Peyer's patch (tissue), 4 donors: ENCODE data around the gene CELF6. TPM values are rescaled to one million over a fixed set of nuclear protein-coding genes. Genes with fewer than 3 reads are reported as not detected.

ENCODE experiments used
- DNase-seq, 3 donors: peaks; one replicate each; pipeline ENCODE4 v3.0.0-alpha.2; 2017 to 2019
- H3K27ac ChIP-seq, 4 donors: fragments of 200-600 bp; sonication (generic); one replicate each; pipeline ENCODE4 v1.5.1; 2016 to 2019
- H3K27me3 ChIP-seq, 2 donors: fragments of 200-600 bp; sonication (generic); one replicate each; pipeline ENCODE4 v1.5.1; 2019
- H3K36me3 ChIP-seq, 3 donors: fragments of 200-600 bp; sonication (generic); one replicate each; pipeline ENCODE4 v1.5.1; 2016 to 2019
- H3K4me1 ChIP-seq, 4 donors: fragments of 200-600 bp; sonication (generic); one replicate each; pipeline ENCODE4 v1.5.1; 2016 to 2019
- H3K4me3 ChIP-seq, 4 donors: fragments of 200-600 bp; sonication (generic); 1 replicate in 3 of 4; 2 replicates in 1 of 4; pipeline ENCODE4 v1.5.1; 2016 to 2019; ENCODE audit warnings: mild to moderate bottlenecking in 1 of 4
- H3K9me3 ChIP-seq, 4 donors: fragments of 200-600 bp; sonication (generic); one replicate each; pipeline ENCODE4 v1.5.1; 2016 to 2019; ENCODE audit warnings: mild to moderate bottlenecking in 1 of 4
- POLR2A ChIP-seq, 2 donors: fragments of 450-650 bp; IDR thresholded peaks; one replicate each; pipeline ENCODE4 v1.5.1; 2017; ENCODE audit warnings: antibody characterized with exemption in 2 of 2, mild to moderate bottlenecking in 2 of 2, moderate library complexity in 2 of 2
- total RNA-seq, 4 donors: library from RNA; depleted of rRNA; stranded (reverse); fragments of >200 nt; gene quantifications; one replicate each; pipeline ENCODE4 v1.1.0, GENCODE V29; 2016
- TF ChIP-seq, protein P1 (sequence below), 6 experiments: fragments of 450-650 bp in 4 of 6; fragments of 200-600 bp in 2 of 6; sonication (generic) in 1 of 6; IDR thresholded peaks; one replicate each; pipeline ENCODE4 v1.5.1; 2017 to 2019; ENCODE audit warnings: antibody characterized with exemption in 6 of 6, mild to moderate bottlenecking in 3 of 6, moderate library complexity in 1 of 6

Gene CELF6
- total RNA-seq, 4 donors from 2014 or later = 1.8 to 3.7 (median 3.6) TPM; not detected in 1

DNA sequence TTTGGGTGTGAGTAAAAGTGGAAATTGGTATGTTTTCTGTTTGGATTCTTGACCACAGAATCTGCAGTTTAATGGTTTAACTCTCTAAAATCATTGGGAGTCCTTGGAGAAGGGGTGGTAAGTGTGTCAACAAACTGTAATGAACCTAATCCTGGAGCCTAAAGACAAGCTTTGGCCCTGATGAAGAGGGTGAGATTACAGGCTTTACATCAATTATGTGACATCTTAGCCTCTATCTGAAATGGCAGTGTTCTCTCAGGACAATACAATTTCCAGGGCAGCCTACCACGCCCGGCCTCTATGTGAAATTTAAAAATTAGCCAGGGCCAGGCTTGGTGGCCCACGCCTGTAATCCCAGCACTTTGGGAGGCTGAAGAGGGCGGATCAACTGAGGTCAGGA is 84.7 kb downstream of the CELF6 start:
- DNase-seq = no peak
- H3K9me3 ChIP-seq = no peaks in the 10 kb centered on the region
- TF ChIP-seq, protein P1, sequence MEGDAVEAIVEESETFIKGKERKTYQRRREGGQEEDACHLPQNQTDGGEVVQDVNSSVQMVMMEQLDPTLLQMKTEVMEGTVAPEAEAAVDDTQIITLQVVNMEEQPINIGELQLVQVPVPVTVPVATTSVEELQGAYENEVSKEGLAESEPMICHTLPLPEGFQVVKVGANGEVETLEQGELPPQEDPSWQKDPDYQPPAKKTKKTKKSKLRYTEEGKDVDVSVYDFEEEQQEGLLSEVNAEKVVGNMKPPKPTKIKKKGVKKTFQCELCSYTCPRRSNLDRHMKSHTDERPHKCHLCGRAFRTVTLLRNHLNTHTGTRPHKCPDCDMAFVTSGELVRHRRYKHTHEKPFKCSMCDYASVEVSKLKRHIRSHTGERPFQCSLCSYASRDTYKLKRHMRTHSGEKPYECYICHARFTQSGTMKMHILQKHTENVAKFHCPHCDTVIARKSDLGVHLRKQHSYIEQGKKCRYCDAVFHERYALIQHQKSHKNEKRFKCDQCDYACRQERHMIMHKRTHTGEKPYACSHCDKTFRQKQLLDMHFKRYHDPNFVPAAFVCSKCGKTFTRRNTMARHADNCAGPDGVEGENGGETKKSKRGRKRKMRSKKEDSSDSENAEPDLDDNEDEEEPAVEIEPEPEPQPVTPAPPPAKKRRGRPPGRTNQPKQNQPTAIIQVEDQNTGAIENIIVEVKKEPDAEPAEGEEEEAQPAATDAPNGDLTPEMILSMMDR (IDR thresholded peaks at IDR 0.05) = no peak
- TF ChIP-seq POLR2A (IDR thresholded peaks at IDR 0.05) = no peak
- no peaks in the 10 kb centered on the region for H3K36me3 ChIP-seq
- peaks cover 0 to 27% (median 0%) of the 10 kb centered on the region in 4 donors for H3K4me1 ChIP-seq
- no peaks in the 10 kb centered on the region for H3K27me3 ChIP-seq
- H3K27ac ChIP-seq = no peak overlapping the region
- H3K4me3 ChIP-seq = no peak overlapping the region

Other genes starting within 250 kb of the CELF6 start
- gene MYO9A, start 202.0 kb downstream of the CELF6 start, total RNA-seq = 10 to 100 TPM; 28.2 to 47.3 (median 39.3) TPM
- gene SENP8, start 201.8 kb downstream of the CELF6 start, total RNA-seq = 1 to 10 TPM in 1 of 4 donors, under 1 TPM in 2, not detected in 1; 0.88 to 2.4 (median 0.95) TPM
- 10 to 100 TPM in 3 of 4 donors, 1 to 10 TPM in 1; 3.3 to 27.8 (median 20.4) TPM for gene GRAMD2A, start 122.4 kb downstream of the CELF6 start, total RNA-seq
- gene PKM, start 89.0 kb downstream of the CELF6 start, total RNA-seq = 100 to 1,000 TPM; 307 to 392 (median 318) TPM
- gene PARP6, start 47.6 kb downstream of the CELF6 start, total RNA-seq = 10 to 100 TPM; 43.8 to 81.8 (median 71.4) TPM
- gene HEXA, start 55.9 kb upstream of the CELF6 start, total RNA-seq = 10 to 100 TPM; 45.4 to 81.4 (median 69.1) TPM
- gene TMEM202, start 78.1 kb upstream of the CELF6 start, total RNA-seq = not detected
- gene ARIH1, start 154.2 kb upstream of the CELF6 start, total RNA-seq = 10 to 100 TPM; 42.3 to 81.7 (median 52.3) TPM